ENCODE results near the gene CENPP. TPM values are rescaled to one million over a fixed set of nuclear protein-coding genes. Genes with fewer than 3 reads are reported as not detected.

The CENPP gene
- polyA plus RNA-seq, 4 donors: 5.2 to 7.3 (median 5.7) TPM

- DNase-seq (ENCODE audit: low read depth in 4 of 4, low spot score in 3 of 4): no peak
Measured at GRCh38 chr9:92501671-92502393, 176.1 kb downstream of the CENPP start.

- no peak for DNase-seq (ENCODE audit: low read depth in 4 of 4, low spot score in 3 of 4)
Measured at GRCh38 chr9:92503156-92503555, 177.4 kb downstream of the CENPP start.

GRCh38 chr9:92504881-92505280 is 179.1 kb downstream of the CENPP start:
- DNase-seq (ENCODE audit: low read depth in 4 of 4, low spot score in 3 of 4): no peak

DNA sequence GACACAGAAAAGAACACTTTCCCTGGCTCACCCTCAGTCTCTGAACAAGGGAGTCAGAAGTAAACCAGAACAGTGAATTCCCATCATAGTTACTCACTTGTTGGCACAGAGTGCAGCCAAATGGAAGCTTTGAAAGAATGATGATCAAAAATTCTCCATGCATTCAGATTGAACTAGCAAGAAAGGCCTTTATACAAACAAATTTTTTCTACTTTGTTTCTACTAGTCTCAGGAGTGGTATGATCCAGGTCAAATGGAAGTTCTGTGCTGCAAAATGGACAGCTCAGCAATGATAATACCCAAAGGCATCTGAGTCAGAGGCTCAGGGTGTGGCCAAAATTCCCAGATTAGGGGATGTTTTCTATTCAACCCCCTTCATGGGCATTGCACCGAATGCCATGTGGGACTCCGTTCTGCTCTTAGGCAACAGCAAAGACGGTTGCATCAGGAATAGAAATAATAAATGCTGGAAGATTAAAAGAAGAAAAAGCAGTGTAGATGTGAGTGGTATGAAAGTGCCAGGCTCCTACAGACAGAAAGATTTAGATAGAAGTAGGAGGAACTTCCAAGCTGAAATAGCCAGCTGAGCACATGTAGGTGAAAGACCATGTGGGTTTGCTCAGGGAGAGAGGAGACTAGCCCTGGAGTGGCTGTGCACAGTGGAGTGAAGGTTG is 180.6 kb downstream of the CENPP start:
- no peak for DNase-seq (ENCODE audit: low read depth in 4 of 4, low spot score in 3 of 4)

- no peak for DNase-seq (ENCODE audit: low read depth in 4 of 4, low spot score in 3 of 4)
Measured at GRCh38 chr9:92507005-92507404, 181.3 kb downstream of the CENPP start.

- no peak for DNase-seq (ENCODE audit: low read depth in 4 of 4, low spot score in 3 of 4)
Measured at GRCh38 chr9:92507496-92507895, 181.7 kb downstream of the CENPP start.

DNA sequence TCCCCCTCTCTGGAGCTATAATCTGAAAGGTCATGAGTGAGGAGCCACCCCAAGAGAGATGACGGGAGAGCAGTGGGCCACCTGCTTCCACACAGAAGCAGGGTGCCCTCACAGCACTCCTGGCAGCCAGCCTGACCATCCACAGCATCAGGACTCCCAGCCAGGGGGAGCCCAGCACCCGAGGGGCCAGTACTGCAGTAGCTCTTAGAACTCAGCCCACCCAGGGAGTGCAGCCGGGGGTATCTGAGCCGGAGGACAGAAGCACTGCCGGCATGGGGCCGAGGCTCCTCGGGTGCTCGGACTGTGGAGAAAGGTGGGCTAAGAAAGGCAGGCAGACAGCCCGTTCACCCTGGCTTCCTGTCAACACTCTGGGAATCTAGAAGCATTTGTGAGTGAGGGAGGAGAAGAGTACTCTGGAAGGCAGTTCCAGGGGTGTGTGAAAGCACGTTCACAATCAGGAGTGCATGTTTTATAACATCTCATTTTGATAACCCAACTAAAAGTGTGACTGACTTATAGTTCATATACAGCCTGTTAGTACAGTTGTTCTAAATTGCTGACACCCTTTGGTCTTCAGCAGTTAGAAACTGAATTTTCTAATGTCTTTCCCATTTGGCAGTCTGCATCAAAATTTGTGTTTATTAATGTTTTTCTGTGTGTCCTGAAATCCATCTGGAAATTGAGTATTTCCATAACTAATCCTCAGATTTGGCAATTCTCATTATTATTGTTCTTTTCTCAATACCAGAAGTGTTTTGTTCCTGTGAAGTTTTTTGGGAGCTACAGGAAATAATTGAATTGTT is 182.5 kb downstream of the CENPP start:
- no peak for DNase-seq (ENCODE audit: low read depth in 4 of 4, low spot score in 3 of 4)

GRCh38 chr9:92509050-92509449 is 183.3 kb downstream of the CENPP start:
- DNase-seq (ENCODE audit: low read depth in 4 of 4, low spot score in 3 of 4): no peak

DNA sequence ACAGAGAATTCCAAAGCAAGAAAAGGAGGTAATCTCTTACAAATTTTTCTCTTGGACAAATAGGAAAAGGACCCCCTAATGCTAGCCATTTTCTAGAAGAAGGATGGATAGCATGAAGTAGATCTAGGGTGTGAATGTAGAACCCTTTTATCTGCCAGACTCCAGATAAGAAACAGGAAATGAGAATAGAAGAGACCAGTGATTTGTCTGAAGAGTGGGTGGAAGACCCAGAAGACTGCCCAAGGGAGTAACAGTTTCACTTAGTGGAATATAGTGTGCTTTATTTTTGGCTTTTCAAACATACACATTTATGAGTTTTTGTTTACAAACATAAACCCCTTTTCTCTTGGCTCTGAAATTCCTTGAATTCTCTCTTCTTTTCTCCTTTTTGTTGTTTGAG is 185.0 kb downstream of the CENPP start:
- no peak for DNase-seq (ENCODE audit: low read depth in 4 of 4, low spot score in 3 of 4)

GRCh38 chr9:92512622-92513021 is 186.9 kb downstream of the CENPP start:
- DNase-seq (ENCODE audit: low read depth in 4 of 4, low spot score in 3 of 4): no peak

DNA sequence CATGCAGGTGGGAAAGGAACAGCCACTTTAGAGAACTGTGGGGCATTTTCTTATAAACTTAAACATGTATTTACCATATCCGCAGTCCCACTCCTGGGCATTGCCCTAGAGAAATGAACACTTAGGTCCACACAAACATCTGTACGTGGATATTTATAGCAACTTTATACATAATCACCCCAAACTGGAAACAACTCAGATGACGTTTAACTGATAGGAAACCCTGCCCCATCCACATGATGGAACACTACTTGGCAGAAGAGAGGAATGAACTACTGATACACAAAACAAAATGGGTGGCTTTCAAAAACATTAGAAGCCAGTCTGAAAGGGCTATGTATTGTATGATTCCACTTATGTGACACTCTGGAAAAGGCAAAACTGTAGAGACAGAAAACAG is 187.6 kb downstream of the CENPP start:
- no peak for DNase-seq (ENCODE audit: low read depth in 4 of 4, low spot score in 3 of 4)

GRCh38 chr9:92514635-92515034 is 188.9 kb downstream of the CENPP start:
- no peak for DNase-seq (ENCODE audit: low read depth in 4 of 4, low spot score in 3 of 4)

DNA sequence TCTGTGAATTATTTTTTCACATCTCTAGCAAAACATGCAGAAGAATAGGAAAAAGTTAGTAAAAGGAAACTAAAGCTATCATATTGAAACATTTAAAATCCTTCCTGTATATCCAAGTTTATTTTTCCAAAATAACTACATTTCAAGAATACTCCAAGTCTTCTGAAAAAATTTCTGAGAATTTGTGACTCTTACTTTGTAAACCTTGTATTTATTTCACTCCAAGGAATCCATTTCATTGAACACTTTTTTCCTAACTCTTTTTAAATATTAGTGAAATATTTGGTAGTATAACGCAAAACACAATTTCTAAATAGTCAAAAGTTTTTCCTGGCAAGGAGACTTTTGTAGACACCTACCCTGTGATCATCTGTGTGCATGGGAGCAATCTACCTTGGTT is 190.8 kb downstream of the CENPP start:
- DNase-seq (ENCODE audit: low read depth in 4 of 4, low spot score in 3 of 4): no peak

DNA sequence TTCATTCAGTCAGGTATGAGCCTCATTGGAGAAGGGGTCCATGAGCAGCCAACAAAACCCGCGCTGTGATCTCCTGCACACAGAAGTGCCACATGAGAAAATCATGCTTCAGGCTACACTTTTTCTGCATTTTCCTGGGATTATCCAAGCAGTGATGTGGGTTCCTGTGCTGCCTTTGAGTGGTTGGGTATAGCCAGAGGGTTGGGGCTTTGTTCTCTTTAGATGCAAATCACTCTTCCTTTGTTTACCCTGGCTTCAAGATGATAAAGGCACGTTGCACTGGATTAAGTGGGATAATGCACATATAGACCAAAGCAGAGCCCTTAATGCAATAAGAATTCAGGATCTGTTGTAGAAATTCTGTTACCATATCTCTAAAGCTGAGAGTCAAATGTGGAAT is 191.3 kb downstream of the CENPP start:
- no peak for DNase-seq (ENCODE audit: low read depth in 4 of 4, low spot score in 3 of 4)

- no peak for DNase-seq (ENCODE audit: low read depth in 4 of 4, low spot score in 3 of 4)
Measured at GRCh38 chr9:92518199-92518598, 192.4 kb downstream of the CENPP start.

DNA sequence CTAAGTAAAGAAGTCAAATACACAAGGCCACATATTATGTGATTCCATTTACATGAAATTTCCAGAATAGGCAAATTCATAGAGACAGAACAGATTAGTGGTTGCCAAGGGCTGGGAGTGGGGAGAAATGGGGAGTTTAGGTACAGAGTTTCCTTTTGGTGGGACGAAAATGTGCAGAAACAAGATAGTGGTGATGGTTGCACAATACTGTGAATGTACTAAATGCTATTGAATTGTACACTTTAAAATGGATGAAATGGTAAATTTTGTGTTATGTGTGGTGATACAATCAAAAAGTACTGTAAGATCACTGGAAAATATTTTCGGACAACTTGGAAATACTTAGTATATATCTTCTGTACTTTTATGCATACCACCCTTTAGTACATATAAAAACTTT is 195.1 kb downstream of the CENPP start:
- no peak for DNase-seq (ENCODE audit: low read depth in 4 of 4, low spot score in 3 of 4)

DNA sequence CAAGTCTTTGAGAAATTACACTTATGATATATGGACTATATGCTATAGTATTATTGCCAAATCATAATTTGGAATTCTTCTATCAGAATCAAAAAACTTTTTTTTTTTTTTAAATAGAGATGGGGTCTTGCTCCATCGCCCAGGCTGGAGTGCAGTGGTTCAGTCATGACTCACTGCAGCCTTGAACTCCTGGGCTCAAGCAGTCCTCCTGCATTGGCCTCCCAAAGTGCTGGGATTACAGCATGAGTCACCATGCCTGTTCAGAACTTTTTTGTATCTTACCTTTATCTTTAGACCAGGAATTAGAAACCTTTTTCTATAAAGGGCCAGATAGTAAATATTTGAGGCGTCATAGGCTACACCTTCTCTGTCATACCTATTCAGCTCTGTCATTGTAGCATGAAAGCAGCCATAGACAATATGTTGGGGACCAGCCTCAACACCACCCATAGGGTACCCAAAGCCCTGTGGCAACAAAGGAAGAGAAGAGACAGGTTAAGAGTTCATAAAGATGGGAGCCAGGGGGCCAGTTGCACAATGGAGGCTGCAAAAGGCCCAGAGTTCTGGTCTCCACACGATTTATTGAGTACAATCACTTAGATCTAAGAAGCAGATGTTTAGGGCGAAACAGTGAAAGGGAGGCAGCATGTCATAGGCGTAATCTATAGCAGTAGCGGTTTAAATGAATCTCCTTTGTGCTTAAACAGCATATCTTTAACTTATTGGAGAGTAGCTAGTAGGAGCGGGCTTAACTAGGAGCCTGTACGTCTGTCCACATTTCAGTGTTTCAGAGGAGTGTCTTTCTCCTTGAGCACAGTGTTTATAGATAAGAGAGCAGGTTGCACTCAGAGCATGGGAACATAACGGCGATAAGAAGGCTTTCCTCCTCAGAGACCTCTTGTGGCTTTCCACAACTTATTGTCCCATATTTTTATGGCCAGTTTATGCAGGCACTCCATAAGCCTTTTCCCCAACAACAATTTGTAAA is 197.5 kb downstream of the CENPP start:
- no peak for DNase-seq (ENCODE audit: low read depth in 4 of 4, low spot score in 3 of 4)

DNA sequence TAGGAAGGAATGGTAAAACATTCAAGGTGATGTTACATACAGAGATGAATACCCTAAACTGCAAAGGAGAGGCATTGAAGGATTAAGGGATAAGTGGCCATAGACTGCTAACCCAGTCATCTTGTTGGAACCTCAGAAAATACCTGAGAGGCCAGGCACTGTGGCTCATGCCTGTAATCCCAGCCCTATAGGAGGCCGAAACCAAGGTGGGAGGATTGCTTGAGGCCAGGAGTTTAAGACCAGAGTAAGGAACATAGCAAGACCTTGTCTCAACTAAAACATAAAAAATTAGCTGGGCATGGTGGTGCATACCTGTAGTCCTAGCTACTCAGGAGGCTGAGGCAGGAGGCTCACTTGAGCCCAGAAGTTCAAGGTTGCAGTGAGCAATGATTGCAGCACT is 199.1 kb downstream of the CENPP start:
- DNase-seq (ENCODE audit: low read depth in 4 of 4, low spot score in 3 of 4): no peak

DNA sequence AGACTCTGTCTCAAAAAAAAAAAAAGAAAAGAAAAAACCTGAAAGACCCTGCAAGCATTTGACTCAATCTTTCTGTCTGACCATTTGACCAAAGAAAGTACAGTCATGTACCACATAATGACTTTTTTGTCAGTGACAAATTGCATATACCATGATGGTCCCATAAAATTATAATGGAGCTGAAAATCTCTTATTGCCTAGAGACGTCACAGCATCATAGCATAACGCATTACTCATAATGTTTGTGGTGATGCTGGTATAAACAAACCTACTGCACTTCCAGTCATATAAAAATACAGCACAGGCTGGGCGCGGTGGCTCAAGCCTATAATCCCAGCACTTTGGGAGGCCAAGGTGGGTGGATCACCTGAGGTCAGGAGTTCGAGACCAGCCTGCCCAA is 199.6 kb downstream of the CENPP start:
- DNase-seq (ENCODE audit: low read depth in 4 of 4, low spot score in 3 of 4): no peak

DNA sequence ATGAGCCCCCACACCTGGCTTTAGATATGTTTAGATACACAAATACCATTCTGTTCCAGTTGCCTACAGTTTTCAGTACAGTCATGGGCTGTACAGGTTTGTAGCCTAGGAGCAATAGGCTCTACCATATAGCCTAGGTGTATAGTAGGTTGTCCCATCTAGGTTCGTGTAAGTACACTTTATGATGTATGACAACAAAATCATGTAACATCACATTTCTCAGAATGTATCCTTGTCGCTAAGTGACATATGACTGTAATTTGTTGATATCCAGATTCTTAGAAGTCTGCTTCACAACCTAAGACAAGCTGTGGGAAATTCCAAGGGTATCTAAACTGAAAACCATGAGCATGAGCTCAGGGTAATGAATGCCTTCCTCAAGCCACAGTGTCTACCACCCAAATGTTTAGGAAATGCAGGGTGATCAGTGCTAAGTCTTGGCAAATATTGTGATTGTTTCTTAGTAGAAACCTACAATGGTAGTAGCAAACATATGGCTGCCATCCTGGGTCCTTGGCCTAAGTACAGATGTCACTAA is 201.6 kb downstream of the CENPP start:
- no peak for DNase-seq (ENCODE audit: low read depth in 4 of 4, low spot score in 3 of 4)

Data from right renal pelvis (tissue), 4 donors.